ENCODE data around the gene WWC2. TPM values are rescaled to one million over a fixed set of nuclear protein-coding genes. Genes with fewer than 3 reads are reported as not detected.
"Not testable (repeated sequence)": the region's sequence is repeated elsewhere in the genome, so short reads cannot be mapped to it uniquely, and the experiment has no call there.

WWC2 gene
- total RNA-seq, 1 donor = 100 TPM

DNA sequence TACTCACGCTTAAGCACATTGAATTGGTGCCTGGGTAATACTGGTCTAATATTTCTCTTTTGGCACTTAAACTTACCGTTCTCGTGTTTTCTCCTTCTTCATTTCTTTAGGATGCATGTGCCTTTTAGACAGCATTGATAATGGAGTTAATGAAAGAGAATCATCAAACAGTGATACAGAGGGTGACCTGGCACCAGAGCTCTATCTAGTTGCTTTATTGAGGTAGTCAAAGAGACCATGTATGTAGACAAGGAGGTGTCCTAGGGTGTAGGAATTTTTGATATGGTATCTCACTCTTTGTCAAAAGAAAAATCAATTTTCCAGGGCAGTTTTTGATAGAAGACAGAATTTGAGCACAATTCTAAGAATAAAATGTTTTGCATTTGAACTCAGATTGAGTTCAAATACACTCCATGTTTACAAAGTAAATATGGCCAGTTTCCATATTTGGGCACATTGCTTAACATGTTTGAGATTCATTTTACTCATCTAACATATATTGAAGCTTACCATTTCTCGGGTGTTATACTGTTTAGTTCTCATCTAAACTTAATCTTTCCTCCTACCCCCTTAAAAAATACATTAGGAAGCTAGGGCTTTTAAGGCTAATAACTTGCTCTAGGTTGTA lies 92.0 kb downstream of the WWC2 start:
- no peak for DNase-seq (ENCODE audit: low read depth)

GRCh38 chr4:183191630-183192029 lies 92.6 kb downstream of the WWC2 start:
- no peak overlapping the region for H3K4me3 ChIP-seq (ENCODE audit: low read depth, low read length)
- DNase-seq (ENCODE audit: low read depth) = no peak
- TF ChIP-seq, protein P1, sequence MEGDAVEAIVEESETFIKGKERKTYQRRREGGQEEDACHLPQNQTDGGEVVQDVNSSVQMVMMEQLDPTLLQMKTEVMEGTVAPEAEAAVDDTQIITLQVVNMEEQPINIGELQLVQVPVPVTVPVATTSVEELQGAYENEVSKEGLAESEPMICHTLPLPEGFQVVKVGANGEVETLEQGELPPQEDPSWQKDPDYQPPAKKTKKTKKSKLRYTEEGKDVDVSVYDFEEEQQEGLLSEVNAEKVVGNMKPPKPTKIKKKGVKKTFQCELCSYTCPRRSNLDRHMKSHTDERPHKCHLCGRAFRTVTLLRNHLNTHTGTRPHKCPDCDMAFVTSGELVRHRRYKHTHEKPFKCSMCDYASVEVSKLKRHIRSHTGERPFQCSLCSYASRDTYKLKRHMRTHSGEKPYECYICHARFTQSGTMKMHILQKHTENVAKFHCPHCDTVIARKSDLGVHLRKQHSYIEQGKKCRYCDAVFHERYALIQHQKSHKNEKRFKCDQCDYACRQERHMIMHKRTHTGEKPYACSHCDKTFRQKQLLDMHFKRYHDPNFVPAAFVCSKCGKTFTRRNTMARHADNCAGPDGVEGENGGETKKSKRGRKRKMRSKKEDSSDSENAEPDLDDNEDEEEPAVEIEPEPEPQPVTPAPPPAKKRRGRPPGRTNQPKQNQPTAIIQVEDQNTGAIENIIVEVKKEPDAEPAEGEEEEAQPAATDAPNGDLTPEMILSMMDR (IDR thresholded peaks at IDR 0.05; ENCODE audit: insufficient read depth, low read depth, low read length) = no peak

More for the DNA sequence above, 92.0 kb downstream of the WWC2 start:
- TF ChIP-seq, protein P1 (IDR thresholded peaks at IDR 0.05; ENCODE audit: insufficient read depth, low read depth, low read length) = no peak
- no peak overlapping the region for H3K4me3 ChIP-seq (ENCODE audit: low read depth, low read length)

DNA sequence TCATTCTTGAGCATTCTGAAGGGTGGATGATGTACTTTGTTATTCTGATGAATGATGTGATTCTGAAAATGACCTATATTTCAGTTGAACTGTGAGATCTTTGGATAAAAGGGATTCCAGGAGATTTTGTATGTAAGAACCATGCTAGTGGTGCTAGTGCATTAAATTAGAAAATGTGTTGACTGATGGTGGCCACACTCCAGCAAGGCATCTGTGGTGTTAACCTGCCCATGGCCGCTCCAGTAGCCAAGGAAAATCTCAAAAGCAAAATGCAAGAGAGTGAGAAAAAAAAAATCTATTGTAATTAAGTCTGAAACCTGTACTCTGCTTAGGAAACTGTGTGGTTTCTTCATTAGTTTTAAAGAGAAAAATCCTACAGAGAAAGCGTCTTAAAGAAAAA lies 93.5 kb downstream of the WWC2 start:
- no peak for DNase-seq (ENCODE audit: low read depth)
- H3K4me3 ChIP-seq (ENCODE audit: low read depth, low read length) = no peak overlapping the region
- TF ChIP-seq, protein P1 (IDR thresholded peaks at IDR 0.05; ENCODE audit: insufficient read depth, low read depth, low read length) = no peak

GRCh38 chr4:183193730-183194338 lies 94.8 kb downstream of the WWC2 start:
- not testable (repeated sequence) for H3K4me3 ChIP-seq (ENCODE audit: low read depth, low read length); DNase-seq (ENCODE audit: low read depth)

- DNase-seq (ENCODE audit: low read depth) = no peak
- TF ChIP-seq, protein P1 (IDR thresholded peaks at IDR 0.05; ENCODE audit: insufficient read depth, low read depth, low read length) = no peak
- no peak overlapping the region for H3K4me3 ChIP-seq (ENCODE audit: low read depth, low read length)
Measured at GRCh38 chr4:183195534-183195933, 96.5 kb downstream of the WWC2 start.

GRCh38 chr4:183197140-183197539 lies 98.1 kb downstream of the WWC2 start:
- TF ChIP-seq, protein P1 (IDR thresholded peaks at IDR 0.05; ENCODE audit: insufficient read depth, low read depth, low read length) = no peak
- H3K4me3 ChIP-seq (ENCODE audit: low read depth, low read length) = no peak overlapping the region
- no peak for DNase-seq (ENCODE audit: low read depth)

GRCh38 chr4:183200453-183200852 lies 101.4 kb downstream of the WWC2 start:
- H3K4me3 ChIP-seq (ENCODE audit: low read depth, low read length) = no peak overlapping the region
- TF ChIP-seq, protein P1 (IDR thresholded peaks at IDR 0.05; ENCODE audit: insufficient read depth, low read depth, low read length) = no peak
- DNase-seq (ENCODE audit: low read depth) = peak; percentile 71

All from fibroblast of villous mesenchyme (primary cell).